HL-60/S4 (cell line): ENCODE measurements around the gene PRKN.
"Not testable (repeated sequence)": the region's sequence is repeated elsewhere in the genome, so short reads cannot be mapped to it uniquely, and the experiment has no call there.

Experiments used
- in situ Hi-C: fragments of 300-500 bp; cut with MboI; formaldehyde crosslinking; loops from 2 replicates; pipeline ENCODE4 v1.14.3; 2022; ENCODE audit warnings: low sequenced_read_pairs

PRKN gene

DNA sequence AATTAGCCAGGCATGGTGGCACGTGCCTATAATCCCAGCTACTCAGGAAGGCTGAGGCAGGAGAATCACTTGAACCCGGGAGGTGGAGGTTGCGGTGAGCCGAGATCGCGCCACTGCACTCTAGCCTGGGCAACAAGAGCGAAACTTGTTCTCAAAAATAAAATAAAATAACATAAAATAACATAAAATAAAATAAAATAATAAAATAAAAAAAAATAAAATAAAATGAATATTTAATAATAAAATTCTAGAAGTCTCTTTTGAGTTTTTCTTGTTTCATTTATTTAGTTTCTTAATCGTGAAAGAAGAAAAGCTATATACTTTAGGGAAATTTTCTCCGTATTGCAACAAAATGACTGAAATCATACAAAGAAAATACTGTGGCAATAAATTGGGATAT is 841.0 kb downstream of the PRKN start:
- in situ Hi-C loops, result not testable (repeated sequence)

DNA sequence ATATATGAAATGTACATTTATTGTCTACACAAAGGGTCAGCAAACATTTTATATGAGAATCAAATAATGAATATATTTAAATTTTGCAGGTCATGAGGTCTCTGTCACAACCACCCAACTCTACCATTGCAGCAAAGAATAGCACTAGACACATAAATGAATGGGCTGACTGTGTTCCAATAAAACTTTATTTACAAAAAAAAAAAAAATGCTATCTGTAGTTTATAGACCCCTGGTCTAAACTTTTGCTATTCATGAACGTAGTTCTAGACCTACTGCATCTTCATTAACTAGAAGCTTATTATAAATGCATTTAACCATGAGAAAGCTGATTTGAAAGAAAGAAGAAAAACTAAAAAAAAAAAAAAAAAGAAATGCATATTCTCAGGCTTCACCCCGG is 842.8 kb downstream of the PRKN start:
- in situ Hi-C loops, result no loop called here

DNA sequence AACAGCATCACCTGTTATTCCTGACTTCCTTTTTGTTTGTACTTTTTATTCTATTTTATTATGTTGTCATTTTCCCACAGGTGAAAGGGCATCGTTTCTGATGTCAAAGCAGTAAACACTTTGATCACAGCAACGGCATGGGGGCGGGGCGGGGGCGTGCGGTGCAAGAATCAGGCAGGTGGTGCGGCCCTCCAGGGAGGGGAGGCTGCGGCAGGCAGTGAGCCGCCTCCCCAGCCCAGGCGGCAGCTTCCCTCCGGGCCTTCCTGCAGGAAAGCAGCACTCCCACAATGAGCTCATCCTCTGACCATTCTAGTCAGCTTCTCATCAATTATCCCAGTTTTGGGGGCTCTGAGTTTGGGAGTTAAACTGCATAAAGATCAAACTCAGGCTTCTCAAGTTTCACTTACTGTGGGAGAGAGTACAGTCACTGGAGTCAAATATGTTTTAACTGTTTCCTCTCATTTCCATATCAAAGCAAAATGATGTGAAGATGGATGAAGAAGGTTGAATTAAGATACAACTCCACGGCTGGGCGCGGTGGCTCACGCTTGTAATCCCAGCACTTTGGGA is 845.3 kb downstream of the PRKN start:
- in situ Hi-C loops, result no loop called here

DNA sequence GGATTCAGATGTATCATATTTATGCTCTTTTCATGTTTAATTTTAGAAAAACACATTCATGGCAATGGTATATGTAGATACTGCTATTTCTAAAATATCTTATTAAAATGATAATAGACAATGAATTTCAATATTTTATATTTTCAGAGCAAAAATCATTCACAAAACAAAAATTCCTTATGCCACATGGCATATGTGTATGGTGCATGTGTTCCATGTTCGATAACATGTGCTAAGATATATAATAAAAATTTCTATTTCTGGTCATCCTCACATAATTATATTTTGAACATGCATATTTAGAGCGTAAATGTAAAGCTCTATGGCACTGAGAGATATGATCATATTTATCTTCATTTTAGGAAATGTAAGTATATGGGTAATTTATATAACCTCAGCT is 847.5 kb downstream of the PRKN start:
- in situ Hi-C loops, result no loop called here

DNA sequence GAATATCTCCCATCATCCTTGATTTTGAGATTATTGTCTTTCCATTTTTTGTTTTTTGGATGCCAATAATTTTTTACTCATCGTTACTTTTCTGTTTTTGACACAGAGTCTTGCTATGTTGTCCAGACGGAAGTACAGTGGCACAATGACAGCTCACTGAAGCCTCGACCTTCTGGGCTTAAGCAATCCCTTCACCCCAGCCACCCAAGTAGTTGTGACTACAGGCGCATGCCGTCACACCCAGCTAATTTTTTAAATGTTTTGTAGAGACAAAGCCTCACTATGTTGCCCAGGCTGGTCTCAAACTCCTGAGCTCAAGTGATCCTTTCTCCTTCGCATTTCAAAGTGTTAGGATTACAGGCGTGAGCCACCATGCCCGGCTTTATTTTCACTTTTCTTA is 851.3 kb downstream of the PRKN start:
- in situ Hi-C loops, result no loop called here

DNA sequence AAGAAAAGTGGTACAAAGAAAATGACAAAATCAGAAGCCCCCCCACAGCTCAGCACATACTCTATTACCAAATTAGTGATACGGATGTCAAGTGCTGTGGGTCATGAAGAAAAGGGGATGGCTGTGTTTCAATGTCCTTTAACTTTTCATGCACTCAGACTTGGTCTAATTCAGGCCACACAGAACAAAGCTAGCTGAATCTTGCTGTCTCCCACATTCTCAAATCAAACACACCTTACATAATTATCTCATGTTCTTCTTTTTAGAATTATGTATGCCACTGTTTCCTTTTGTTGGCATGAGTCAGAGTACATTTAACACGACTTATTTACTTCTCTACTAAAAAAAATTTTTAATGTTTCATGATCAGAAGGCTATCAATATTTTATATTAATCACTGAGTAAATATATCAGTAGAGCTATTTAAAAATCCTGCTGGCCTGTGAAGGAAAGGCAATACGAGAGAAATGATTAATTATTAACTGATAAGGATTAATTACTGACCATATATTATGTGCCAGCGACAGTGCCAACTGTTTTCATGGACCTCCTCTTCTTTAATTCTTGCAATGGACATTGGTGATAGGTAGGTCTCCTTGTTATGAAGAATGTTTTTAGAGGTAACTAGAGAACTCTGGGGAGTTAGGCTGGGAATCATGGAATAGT is 857.2 kb downstream of the PRKN start:
- in situ Hi-C loops, result no loop called here

DNA sequence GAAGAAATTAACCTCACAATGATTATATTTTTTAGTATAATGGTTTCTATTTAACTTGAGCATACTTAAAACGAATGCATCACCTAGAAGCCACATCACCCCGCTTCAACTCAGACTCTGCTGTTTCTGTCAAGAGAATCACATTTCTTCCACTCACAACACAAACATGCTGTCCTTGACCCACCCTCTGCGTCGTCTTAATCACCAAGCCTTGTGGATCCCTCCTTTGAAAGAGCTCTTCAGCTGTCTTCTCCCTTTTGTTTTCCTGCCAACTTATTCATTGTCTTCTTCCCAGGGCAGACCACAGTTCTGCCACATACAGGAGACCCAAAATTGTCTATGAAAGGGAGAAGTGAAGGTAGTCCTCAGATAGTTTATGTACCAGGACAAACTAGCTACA is 858.1 kb downstream of the PRKN start:
- in situ Hi-C loops, result no loop called here

DNA sequence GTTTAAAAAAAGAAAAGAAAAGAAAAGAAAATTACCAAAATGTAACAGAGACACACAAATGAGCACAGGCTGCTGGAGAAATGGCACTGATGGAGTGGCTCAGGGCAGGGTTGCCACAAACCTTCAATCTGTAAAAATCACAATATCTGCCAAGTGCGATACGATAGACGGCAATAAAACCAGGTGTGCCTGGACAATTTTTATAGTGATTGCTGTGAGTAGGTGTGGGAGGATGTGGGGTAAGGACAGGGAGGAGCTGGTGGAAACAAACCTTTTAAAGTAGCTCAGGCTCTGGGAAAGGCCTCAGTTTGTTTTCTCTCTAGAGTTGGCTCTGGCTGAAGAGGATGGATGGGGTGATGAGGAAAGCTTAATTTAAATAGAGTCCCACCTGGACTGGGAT is 861.0 kb downstream of the PRKN start:
- in situ Hi-C loops, result no loop called here

DNA sequence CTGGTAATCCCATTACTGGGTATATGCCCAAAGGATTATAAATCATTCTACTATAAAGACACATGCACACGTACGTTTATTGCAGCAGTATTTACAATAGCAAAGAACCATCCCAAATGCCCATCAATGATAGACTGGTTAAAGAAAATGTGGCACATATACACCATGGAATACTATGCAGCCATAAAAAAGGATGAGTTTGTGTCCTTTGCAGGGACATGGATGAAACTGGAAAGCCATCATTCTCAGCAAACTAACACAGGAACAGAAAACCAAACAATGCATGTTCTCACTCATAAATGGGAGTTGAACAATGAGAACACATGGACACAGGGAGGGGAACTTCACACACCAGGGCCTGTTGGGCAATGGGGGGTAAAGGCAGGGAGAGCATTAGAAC is 866.5 kb downstream of the PRKN start:
- in situ Hi-C loops, result not testable (repeated sequence)

DNA sequence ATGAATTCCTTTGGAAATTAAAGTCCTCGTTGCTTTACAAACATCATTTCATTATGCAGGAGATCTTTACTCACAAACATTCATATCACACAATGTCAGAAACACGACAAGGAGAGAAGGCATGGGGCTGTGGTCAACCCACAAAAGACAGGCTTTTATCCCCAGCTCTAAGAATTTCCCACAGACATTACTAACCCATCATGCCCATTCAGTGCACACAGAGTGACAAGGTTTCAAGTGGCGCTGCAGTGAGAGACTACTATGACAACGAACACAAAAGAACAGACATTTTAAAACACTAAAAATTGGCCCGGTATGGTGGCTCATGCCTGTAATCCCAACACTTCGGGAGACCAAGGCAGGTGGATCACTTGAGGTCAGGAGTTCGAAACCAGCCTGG is 873.9 kb downstream of the PRKN start:
- in situ Hi-C loops, result no loop called here

DNA sequence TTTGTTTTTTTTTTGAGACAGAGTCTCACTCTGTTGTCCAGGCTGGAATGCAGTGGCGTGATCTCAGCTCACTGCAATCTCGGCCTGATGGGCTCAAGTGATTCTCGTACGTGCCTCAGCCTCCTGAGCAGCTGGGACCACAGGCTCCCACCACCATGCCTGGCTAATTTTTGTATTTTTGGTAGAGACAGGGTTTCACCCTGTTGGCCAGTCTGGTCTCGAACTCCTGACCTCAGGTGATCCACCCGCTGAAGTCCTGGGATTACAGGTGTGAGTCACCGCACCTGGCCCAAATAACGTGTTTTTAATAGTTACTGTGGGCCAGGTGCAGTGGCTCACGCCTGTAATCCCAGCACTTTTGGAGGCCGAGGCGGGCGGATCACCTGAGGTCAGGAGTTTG is 876.1 kb downstream of the PRKN start:
- in situ Hi-C loops, result not testable (repeated sequence)

DNA sequence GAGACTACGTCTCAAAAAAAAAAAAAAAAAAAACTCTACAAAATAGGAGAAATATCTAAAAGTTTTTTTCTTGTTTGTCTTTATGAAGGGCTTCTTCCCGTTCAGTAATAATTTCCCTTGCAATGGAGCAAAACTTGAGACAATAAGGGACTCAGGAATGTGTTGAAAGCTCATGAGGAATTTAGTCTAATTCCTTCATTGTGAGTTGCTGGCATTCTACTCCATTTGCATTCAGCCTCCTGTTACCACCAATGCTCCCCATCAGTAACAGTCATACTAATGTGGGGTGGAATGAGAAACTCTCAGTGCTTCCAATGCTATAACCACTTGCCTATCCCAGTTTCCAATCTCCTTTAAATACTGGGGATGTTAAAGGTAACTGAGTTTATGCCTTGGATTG is 877.0 kb downstream of the PRKN start:
- in situ Hi-C loops, result no loop called here

DNA sequence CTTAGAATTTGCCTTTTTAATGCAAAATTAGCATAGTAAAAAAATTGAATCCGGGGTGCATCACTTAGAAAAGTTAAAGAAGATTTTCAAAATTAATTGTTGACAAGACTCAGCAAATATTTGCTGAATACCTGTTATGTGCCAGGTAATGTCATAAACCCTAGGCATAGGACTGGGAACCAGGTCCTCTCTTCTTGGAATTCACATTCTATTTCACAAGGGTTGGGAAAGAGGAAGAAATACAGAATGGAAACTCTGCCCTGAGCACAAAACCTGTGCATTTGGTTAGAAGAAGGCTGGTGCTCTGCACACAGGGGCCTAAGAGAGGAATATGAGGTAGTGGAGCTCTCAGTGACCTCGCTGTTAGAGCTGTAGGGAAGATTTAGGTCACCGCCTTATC is 879.9 kb downstream of the PRKN start:
- in situ Hi-C loops, result no loop called here

DNA sequence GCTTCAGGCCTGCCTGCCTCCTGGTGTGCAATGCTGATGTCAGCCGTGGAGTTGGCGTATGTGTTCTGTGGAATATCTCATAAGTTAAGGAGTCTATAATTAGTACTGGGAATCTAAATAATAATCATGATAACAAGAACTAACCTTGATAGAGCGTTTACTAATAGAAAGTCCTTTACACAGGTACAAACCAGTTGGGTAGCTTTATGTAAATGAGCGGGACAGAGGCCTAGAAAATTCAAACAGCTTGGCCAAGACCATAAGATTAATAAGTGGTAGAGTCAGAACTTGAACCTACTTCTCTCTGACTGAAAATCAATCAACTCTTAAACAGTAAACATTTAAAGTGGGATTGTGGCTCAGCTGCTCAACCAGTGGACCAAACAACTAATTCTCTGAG is 882.8 kb downstream of the PRKN start:
- in situ Hi-C loops, result no loop called here

DNA sequence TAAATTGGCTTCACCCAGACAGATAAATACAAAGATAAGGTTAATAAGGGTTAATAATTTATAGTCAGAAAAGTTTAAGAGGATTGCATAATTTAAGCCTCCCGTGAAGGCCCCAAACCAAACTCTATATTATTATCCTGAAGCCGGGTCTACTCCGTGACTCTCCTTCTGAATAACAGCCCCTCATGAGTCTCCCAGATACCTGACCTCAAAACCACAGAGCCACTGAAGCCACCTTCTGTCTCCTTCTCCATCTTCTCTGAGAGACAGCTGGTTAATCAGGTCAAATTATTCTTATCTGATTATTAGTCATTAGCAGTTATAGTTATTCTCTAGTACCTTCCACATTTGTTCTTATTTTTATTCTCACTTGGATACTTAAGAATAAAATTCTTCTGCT is 884.5 kb downstream of the PRKN start:
- in situ Hi-C loops, result no loop called here

DNA sequence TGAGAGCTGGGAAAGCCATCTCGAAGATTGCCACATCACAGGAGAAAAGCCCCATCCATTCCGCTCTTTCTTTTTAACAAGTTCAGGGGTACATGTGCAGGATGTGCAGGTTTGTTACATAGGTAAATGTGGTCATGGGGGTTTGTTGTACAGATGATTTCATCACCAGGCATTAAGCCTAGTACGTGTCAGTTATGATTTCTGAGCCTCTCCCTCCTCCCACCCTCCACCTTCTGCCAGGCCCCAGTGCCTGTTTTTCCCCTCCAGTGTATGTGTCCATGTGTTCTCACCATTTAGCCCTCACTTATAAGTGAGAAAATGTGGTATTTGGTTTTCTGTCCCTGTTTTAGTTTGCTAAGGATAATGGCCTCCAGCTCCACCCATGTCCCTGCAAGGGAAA is 887.2 kb downstream of the PRKN start:
- in situ Hi-C loops, result no loop called here

DNA sequence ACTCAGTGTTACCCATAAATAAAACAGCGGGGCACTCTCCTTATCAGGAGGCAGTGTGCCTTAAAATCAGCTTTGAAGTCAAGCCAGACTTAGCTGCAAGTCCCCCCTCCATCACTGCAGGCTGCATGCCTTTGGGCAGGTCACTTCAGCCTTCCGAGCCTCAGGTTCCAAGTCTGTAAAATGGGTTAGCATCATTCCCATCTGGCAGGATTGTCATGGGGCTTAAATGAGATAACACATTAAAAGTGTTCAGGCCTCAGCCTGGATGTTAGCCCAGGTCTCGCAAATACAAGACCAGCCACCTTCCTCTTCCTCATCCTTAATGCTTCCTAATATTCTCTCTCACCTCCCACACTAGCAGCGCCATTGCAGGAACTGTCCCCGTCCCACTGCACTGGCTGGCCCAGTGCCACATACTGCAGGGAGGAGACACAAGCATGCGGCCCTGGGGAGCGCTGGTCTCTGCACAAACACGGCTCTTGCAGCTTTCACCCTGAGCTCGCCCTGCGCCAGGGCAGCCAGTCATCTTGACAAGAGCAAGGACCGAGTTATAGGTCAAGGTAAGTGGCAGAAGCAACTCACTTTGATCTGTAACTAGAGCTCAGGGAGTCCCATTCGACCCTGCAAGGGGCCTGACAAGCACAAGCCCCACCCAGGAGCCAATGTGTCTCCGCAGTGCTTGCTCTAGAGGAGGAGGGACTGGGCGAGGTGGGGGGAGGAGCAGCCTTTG is 889.1 kb downstream of the PRKN start:
- in situ Hi-C loops, result no loop called here

DNA sequence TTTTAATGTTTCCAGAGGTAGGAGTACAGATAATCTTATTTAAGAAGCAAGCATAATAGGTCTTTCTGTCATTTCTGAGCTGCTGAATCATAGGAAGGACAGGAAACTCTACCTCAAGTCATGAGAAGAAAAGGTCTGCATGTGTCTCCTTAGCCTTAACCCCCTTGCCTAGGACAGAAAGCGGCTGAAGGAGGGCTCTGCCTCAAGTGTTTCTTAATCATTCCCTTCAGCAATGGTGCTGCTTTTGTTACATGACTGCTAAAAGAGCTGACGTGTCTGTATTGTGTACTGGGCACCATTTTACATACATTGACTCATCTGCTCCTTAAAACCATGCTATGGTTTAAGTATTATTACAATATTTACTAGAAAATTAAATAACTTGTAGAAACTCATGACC is 889.7 kb downstream of the PRKN start:
- in situ Hi-C loops, result no loop called here

DNA sequence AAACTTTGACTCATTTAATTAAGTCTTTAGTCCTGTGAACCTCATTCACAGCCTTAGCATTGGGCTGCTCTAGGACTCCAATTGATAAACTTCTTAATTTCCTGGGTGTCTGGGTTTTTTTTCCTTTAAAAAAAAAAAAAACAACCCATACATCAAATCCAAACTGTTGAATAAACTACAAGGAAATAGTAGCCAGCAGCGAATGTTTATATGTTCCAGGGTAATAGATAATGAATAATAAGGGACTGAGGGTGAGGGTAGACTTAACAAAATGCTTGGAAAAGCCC is 890.2 kb downstream of the PRKN start:
- in situ Hi-C loops, result no loop called here

DNA sequence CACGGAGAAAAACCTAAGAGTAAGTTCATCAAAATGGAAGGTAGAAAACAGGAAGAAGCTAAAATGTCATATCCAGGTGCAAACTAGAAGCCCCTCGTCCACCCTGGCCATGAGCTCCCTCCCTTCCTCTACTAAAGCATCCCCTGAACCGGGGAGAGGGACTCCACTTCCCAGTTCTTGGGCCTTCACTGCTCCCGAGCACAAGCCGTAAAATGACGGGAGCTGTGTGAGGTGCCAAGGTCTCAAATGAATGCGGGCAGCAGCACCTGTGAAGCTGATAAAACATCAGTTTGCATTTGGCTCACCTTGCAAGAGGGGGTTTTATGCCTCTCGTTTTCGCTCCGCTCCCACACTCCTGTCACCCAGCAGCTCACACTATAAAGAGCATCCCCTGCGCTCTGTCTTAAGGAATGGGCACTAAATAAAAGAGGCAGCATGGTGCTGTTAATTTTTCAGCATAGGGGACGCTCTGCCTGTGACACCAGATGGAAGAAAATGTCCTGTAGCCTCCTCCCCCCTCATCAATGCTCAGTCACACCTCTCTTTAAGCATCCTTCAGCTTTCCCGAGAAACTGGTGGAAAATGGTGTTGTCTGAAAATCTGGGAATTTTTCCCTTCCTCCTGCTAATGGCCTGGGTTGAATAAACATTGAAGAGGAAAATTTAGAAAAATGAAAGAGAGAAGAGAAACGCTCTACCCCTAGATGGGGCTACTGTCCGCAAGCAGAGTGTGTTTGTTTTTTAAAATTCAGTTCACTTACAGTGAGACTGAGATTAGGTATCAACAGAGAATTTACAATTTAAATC is 890.7 kb downstream of the PRKN start:
- in situ Hi-C loops, result no loop called here

DNA sequence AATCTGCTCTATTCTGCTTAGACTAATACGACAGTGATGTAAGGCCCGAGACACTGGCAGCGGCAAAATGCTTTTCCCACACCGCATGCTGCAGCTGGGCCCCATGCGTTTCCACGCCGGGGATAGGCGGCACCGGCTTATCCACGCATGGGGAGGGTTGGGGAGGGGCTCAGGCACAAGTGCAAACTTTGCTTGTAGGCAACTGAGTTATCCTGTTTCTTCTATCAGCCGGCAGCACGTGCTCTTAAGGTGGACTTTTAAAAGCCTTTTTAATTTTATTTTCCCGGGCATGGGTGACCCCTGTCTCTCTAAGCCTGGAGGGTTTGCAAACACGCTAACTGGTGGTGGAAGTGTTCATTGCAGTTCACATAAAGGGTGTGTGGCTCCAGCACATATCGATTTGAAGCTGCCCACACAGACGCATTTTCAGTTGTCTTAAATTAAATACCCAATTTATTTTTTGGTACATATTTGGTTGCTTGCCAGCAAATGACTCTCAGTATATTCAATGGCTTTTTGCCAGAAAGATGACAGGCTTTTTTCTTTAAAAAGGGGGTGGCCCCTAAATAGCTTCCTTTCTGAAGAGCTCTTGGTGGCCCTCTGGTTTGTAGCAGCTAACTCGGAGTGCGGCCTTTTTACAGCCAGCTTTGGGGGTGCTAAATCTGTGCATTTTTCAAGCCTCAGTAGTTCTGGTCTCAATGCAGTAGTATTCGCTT is 891.9 kb downstream of the PRKN start:
- in situ Hi-C loops, result no loop called here
